ENCODE measurements around the gene MEIOB.
A peak's percentile ranks its signal among the peaks of the same experiment; 100 is the strongest.

The MEIOB gene

DNA sequence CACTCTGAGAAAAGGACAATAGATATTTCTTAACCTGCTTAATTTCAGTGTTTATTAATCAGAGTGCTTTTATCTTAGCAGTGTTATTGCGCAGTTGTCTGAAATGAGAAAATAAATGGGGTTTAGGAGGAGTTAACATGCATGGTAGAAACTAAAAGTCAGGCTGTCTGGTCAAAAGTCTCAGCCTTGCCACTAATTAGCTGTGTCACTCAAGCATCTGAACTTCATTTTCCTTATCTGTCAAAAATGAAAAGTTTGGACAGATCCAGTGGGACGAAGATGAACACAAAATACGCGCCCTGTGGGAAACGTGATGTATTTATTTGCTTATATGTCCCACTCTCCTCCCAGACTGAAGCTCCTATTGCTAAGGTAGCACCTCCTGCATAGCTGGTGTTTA is 6.3 kb upstream of the MEIOB start:
- TF ChIP-seq ZNF529 (tag by site-specific recombination; IDR thresholded peaks at IDR 0.05; ENCODE audit: insufficient replicate concordance) = no peak
- TF ChIP-seq, protein P1, sequence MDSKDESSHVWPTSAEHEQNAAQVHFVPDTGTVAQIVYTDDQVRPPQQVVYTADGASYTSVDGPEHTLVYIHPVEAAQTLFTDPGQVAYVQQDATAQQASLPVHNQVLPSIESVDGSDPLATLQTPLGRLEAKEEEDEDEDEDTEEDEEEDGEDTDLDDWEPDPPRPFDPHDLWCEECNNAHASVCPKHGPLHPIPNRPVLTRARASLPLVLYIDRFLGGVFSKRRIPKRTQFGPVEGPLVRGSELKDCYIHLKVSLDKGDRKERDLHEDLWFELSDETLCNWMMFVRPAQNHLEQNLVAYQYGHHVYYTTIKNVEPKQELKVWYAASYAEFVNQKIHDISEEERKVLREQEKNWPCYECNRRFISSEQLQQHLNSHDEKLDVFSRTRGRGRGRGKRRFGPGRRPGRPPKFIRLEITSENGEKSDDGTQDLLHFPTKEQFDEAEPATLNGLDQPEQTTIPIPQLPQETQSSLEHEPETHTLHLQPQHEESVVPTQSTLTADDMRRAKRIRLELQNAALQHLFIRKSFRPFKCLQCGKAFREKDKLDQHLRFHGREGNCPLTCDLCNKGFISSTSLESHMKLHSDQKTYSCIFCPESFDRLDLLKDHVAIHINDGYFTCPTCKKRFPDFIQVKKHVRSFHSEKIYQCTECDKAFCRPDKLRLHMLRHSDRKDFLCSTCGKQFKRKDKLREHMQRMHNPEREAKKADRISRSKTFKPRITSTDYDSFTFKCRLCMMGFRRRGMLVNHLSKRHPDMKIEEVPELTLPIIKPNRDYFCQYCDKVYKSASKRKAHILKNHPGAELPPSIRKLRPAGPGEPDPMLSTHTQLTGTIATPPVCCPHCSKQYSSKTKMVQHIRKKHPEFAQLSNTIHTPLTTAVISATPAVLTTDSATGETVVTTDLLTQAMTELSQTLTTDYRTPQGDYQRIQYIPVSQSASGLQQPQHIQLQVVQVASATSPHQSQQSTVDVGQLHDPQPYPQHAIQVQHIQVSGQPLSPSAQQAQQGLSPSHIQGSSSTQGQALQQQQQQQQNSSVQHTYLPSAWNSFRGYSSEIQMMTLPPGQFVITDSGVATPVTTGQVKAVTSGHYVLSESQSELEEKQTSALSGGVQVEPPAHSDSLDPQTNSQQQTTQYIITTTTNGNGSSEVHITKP (tag by site-specific recombination; IDR thresholded peaks at IDR 0.05) = no peak
- no peak for TF ChIP-seq ZNF558 (tag by site-specific recombination; IDR thresholded peaks at IDR 0.05)
- no peak for TF ChIP-seq ZNF133 (tag by site-specific recombination; IDR thresholded peaks at IDR 0.05)
- no peak for TF ChIP-seq ZNF585B (tag by site-specific recombination; IDR thresholded peaks at IDR 0.05)
- no peak for TF ChIP-seq SP7 (tag by site-specific recombination; IDR thresholded peaks at IDR 0.05)
- no peak for TF ChIP-seq ZNF114 (tag by site-specific recombination; IDR thresholded peaks at IDR 0.05)
- no peak for TF ChIP-seq ZNF623 (tag by site-specific recombination; IDR thresholded peaks at IDR 0.05)
- TF ChIP-seq ZNF707 (tag by site-specific recombination; IDR thresholded peaks at IDR 0.05) = no peak
- TF ChIP-seq RBAK (tag by site-specific recombination; IDR thresholded peaks at IDR 0.05) = no peak
- TF ChIP-seq ZBTB17 (tag by site-specific recombination; IDR thresholded peaks at IDR 0.05) = no peak
- TF ChIP-seq KLF8 (tag by site-specific recombination; IDR thresholded peaks at IDR 0.05) = no peak
- TF ChIP-seq ZNF555 (tag by site-specific recombination; conservative IDR thresholded peaks at IDR 0.05) = no peak
- TF ChIP-seq ZNF76 (tag by site-specific recombination; IDR thresholded peaks at IDR 0.05; ENCODE audit: borderline replicate concordance, low read depth) = no peak
- TF ChIP-seq ZNF16 (tag by site-specific recombination; IDR thresholded peaks at IDR 0.05; ENCODE audit: low read depth) = no peak
- no peak for TF ChIP-seq EGR2 (tag by site-specific recombination; IDR thresholded peaks at IDR 0.05; ENCODE audit: low read depth)
- TF ChIP-seq ZNF350 (tag by site-specific recombination; IDR thresholded peaks at IDR 0.05) = no peak
- TF ChIP-seq ZNF830 (tag by site-specific recombination; IDR thresholded peaks at IDR 0.05; ENCODE audit: low read depth) = no peak
- no peak for TF ChIP-seq ZNF639 (tag by site-specific recombination; IDR thresholded peaks at IDR 0.05)
- no peak for TF ChIP-seq ZNF561 (tag by site-specific recombination; IDR thresholded peaks at IDR 0.05; ENCODE audit: borderline replicate concordance)
- Histone ChIP-seq H3K27ac (ENCODE audit: extremely low read depth, low read depth, low read length) (no peak overlapping the region), H3K4me3 (ENCODE audit: low read depth, low read length) (no peak overlapping the region), H3K4me1 (ENCODE audit: control insufficient read depth, insufficient read depth, low read length) (no peaks in the 10 kb centered on the region), H3K36me3 (ENCODE audit: control insufficient read depth in 2 of 2, insufficient read depth in 1 of 2, low read length in 2 of 2) (no peaks in the 10 kb centered on the region), H3K9me3 (ENCODE audit: control insufficient read depth, insufficient read depth, low read depth, low read length) (no peaks in the 10 kb centered on the region)
- POLR2A ChIA-PET = interaction anchor here (1.1 kb wide), 1 partner anchor 87 kb away, joined by 3 read pairs; the partner anchor contains the start of gene RPS2
- CTCF ChIA-PET = interaction anchor here (0.7 to 2.3 kb wide), 5 partner anchors 14 to 274 kb away, joined by 3 to 11 read pairs (median 5); no protein-coding TSS in a partner anchor

GRCh38 chr16:1877804-1878203 is 5.8 kb upstream of the MEIOB start:
- ChIA-PET POLR2A (no interaction called here), CTCF (interaction anchor here (0.7 to 2.3 kb wide), 4 partner anchors 13 to 96 kb away, joined by 3 to 11 read pairs (median 7); no protein-coding TSS in a partner anchor)
- no peaks in the 10 kb centered on the region for H3K36me3 ChIP-seq (ENCODE audit: control insufficient read depth in 2 of 2, insufficient read depth in 1 of 2, low read length in 2 of 2)
- TF ChIP-seq ZNF791 (tag by site-specific recombination; IDR thresholded peaks at IDR 0.05) = no peak
- TF ChIP-seq, protein P2, sequence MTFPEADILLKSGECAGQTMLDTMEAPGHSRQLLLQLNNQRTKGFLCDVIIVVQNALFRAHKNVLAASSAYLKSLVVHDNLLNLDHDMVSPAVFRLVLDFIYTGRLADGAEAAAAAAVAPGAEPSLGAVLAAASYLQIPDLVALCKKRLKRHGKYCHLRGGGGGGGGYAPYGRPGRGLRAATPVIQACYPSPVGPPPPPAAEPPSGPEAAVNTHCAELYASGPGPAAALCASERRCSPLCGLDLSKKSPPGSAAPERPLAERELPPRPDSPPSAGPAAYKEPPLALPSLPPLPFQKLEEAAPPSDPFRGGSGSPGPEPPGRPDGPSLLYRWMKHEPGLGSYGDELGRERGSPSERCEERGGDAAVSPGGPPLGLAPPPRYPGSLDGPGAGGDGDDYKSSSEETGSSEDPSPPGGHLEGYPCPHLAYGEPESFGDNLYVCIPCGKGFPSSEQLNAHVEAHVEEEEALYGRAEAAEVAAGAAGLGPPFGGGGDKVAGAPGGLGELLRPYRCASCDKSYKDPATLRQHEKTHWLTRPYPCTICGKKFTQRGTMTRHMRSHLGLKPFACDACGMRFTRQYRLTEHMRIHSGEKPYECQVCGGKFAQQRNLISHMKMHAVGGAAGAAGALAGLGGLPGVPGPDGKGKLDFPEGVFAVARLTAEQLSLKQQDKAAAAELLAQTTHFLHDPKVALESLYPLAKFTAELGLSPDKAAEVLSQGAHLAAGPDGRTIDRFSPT (tag by site-specific recombination; IDR thresholded peaks at IDR 0.05) = no peak
- peak; percentile 98 for TF ChIP-seq KLF1 (tag by site-specific recombination; IDR thresholded peaks at IDR 0.05)
- TF ChIP-seq ZBTB48 (tag by site-specific recombination; IDR thresholded peaks at IDR 0.05) = no peak
- TF ChIP-seq ZNF639 (tag by site-specific recombination; IDR thresholded peaks at IDR 0.05) = no peak
- no peak for TF ChIP-seq ZSCAN30 (tag by site-specific recombination; IDR thresholded peaks at IDR 0.05)
- TF ChIP-seq ZNF391 (tag by site-specific recombination; IDR thresholded peaks at IDR 0.05; ENCODE audit: borderline replicate concordance, low read depth) = no peak
- no peak for TF ChIP-seq SCRT2 (tag by site-specific recombination; IDR thresholded peaks at IDR 0.05)

More at GRCh38 chr16:1877804-1878203, 5.8 kb upstream of the MEIOB start:
- Histone ChIP-seq H3K4me3 (ENCODE audit: low read depth, low read length) (no peak overlapping the region), H3K27ac (ENCODE audit: extremely low read depth, low read depth, low read length) (no peak overlapping the region), H3K9me3 (ENCODE audit: control insufficient read depth, insufficient read depth, low read depth, low read length) (no peaks in the 10 kb centered on the region), H3K4me1 (ENCODE audit: control insufficient read depth, insufficient read depth, low read length) (no peaks in the 10 kb centered on the region)
